B cell (primary cell): ENCODE measurements around the gene HEPACAM. TPM values are rescaled to one million over a fixed set of nuclear protein-coding genes. Genes with fewer than 3 reads are reported as not detected.

Experiments used
- ATAC-seq: fragments of 200-7000 bp; cut with Tn5 transposase; one replicate; pipeline ENCODE4 v1.10.0; 2021; ENCODE audit warnings: low read depth, mild to moderate bottlenecking, moderate number of reproducible peaks, moderate library complexity
- CTCF ChIA-PET: fragments of 350-600 bp; sonication (Branson Sonifier 250); formaldehyde crosslinking; loops from one replicate; lab custom pipeline; 2021; ENCODE audit warnings: antibody characterized with exemption, inconsistent platforms; lab: Charles Lee
- POLR2A ChIA-PET: fragments of 350-600 bp; sonication (Branson Sonifier 250); formaldehyde crosslinking; loops from one replicate; lab custom pipeline; 2021; ENCODE audit warnings: antibody characterized with exemption; lab: Charles Lee
- DNase-seq: peaks from one replicate; pipeline ENCODE4 v3.0.0; 2013
- H2AFZ ChIP-seq: 2 replicates; pipeline ENCODE4 v1.6.1; 2012; ENCODE audit warnings: mild to moderate bottlenecking, low read depth, low read length; ENCODE audit not compliant: insufficient read depth, poor library complexity, severe bottlenecking
- H3K27ac ChIP-seq, 2 donors: 1 replicate in 1 of 2; 2 replicates in 1 of 2; pipeline ENCODE4 v1.5.1; 2012 to 2013; ENCODE audit warnings: low read length in 2 of 2, mild to moderate bottlenecking in 2 of 2, moderate library complexity in 1 of 2
- H3K27me3 ChIP-seq, 4 experiments: fragments of 200-600 bp in 1 of 4; sonication (generic) in 1 of 4; replicated peaks in 1 of 4; 1 replicate in 2 of 4; 2 replicates in 2 of 4; pipeline versions ENCODE4 v1.6.1 to v1.7.0; 2013 to 2016; ENCODE audit warnings: low read length in 3 of 4, mild to moderate bottlenecking in 2 of 4, mixed read lengths in 1 of 4, moderate library complexity in 1 of 4; ENCODE audit not compliant: insufficient read depth in 4 of 4, control insufficient read depth in 3 of 4; ENCODE audit errors: control extremely low read depth in 1 of 4
- H3K36me3 ChIP-seq, 2 experiments: replicated peaks in 1 of 2; 1 replicate in 1 of 2; 2 replicates in 1 of 2; pipeline versions ENCODE4 v1.6.1 to v1.7.1; 2013; ENCODE audit warnings: low read length in 1 of 2; ENCODE audit not compliant: insufficient read depth in 2 of 2, control insufficient read depth in 1 of 2; ENCODE audit errors: control extremely low read depth in 1 of 2, extremely low read depth in 1 of 2
- H3K4me1 ChIP-seq, 2 donors: fragments of 200-600 bp in 1 of 2; sonication (generic) in 1 of 2; 1 replicate in 1 of 2; 2 replicates in 1 of 2; pipeline versions ENCODE4 v1.5.1 to v1.6.1; 2013 to 2017; ENCODE audit warnings: low read length in 2 of 2; ENCODE audit not compliant: control insufficient read depth in 2 of 2, insufficient read depth in 2 of 2
- H3K4me2 ChIP-seq: replicated peaks from 2 replicates; pipeline ENCODE3; 2012; ENCODE audit warnings: mild to moderate bottlenecking, low read depth, low read length; ENCODE audit not compliant: poor library complexity, severe bottlenecking
- H3K4me3 ChIP-seq, 5 experiments: fragments of 200-600 bp in 1 of 5; sonication (generic) in 1 of 5; 1 replicate in 3 of 5; 2 replicates in 2 of 5; pipeline versions ENCODE4 v1.5.1 to v1.7.0; 2011 to 2016; ENCODE audit warnings: low read length in 4 of 5, mild to moderate bottlenecking in 4 of 5, low read depth in 2 of 5, control low read depth in 1 of 5, moderate library complexity in 1 of 5; ENCODE audit not compliant: insufficient read depth in 1 of 5; ENCODE audit errors: control extremely low read depth in 1 of 5, extremely low read depth in 1 of 5
- H3K79me2 ChIP-seq: fragments of 200-600 bp; sonication (generic); one replicate; pipeline ENCODE4 v1.6.0; 2016; ENCODE audit warnings: low read length; ENCODE audit not compliant: control insufficient read depth, insufficient read depth
- H3K9ac ChIP-seq: fragments of 200-600 bp; sonication (generic); 2 replicates; pipeline ENCODE4 v1.6.1; 2017; ENCODE audit warnings: mild to moderate bottlenecking, low read length, moderate library complexity
- H3K9me3 ChIP-seq, 3 donors: one replicate each; pipeline versions ENCODE4 v1.6.1 to v1.7.1; 2013; ENCODE audit warnings: low read length in 2 of 3; ENCODE audit not compliant: control insufficient read depth in 2 of 3, insufficient read depth in 1 of 3; ENCODE audit errors: control extremely low read depth in 1 of 3
- H4K20me1 ChIP-seq: 2 replicates; pipeline ENCODE4 v1.6.0; 2012; ENCODE audit warnings: mild to moderate bottlenecking, low read length; ENCODE audit not compliant: insufficient read depth, control insufficient read depth, poor library complexity, severe bottlenecking
- H3K27ac Mint-ChIP-seq: one replicate; pipeline ENCODE4 v1.8.0; 2021; ENCODE audit warnings: mixed read lengths
- H3K27me3 Mint-ChIP-seq: one replicate; pipeline ENCODE4 v1.8.0; 2021; ENCODE audit warnings: mixed read lengths
- H3K4me1 Mint-ChIP-seq: one replicate; pipeline ENCODE4 v1.8.0; 2021; ENCODE audit warnings: mixed read lengths
- H3K4me3 Mint-ChIP-seq: one replicate; pipeline ENCODE4 v1.8.0; 2021; ENCODE audit warnings: mixed read lengths
- H3K9me3 Mint-ChIP-seq: one replicate; pipeline ENCODE4 v1.8.0; 2022; ENCODE audit warnings: mixed read lengths; ENCODE audit not compliant: insufficient read depth
- EZH2 ChIP-seq: IDR thresholded peaks from 2 replicates; pipeline ENCODE4 v1.6.1; 2012; ENCODE audit warnings: borderline replicate concordance, low read depth, mild to moderate bottlenecking, moderate library complexity, low read length; ENCODE audit not compliant: insufficient read depth, poor library complexity, severe bottlenecking
- WGBS: methylation state at CpG from one replicate; pipeline ENCODE4 v1.1.5; 2013; ENCODE audit warnings: missing lambda C conversion rate; ENCODE audit not compliant: insufficient coverage; 5-methylcytosine and 5-hydroxymethylcytosine counted together
- intact Hi-C: fragments of 100-400 bp; cut with micrococcal nuclease; formaldehyde crosslinking; loops from one replicate; pipeline ENCODE4 v1.10.0; 2022
- polyA plus RNA-seq: library from polyadenylated mRNA; depleted of rRNA; stranded (reverse); fragments of >200 nt; gene quantifications from 2 replicates; pipeline ENCODE4 v1.2.3, GENCODE V29; 2012
- total RNA-seq, 2 donors: library from RNA; stranded (reverse); fragments of 120-200 nt in 1 of 2; gene quantifications; 1 replicate in 1 of 2; 2 replicates in 1 of 2; pipeline versions ENCODE4 v1.2.3 to v1.2.4, GENCODE V29; 2013 to 2022
- TF ChIP-seq, protein P1 (sequence below): fragments of 200-600 bp; IDR thresholded peaks from one replicate; pipeline ENCODE4 v1.8.0; 2022; ENCODE audit warnings: antibody characterized with exemption, mild to moderate bottlenecking

The HEPACAM gene
- total and polyA plus RNA-seq, 2 donors (not counting 1 experiment from before 2014, with no cell fraction given), result not detected

DNA sequence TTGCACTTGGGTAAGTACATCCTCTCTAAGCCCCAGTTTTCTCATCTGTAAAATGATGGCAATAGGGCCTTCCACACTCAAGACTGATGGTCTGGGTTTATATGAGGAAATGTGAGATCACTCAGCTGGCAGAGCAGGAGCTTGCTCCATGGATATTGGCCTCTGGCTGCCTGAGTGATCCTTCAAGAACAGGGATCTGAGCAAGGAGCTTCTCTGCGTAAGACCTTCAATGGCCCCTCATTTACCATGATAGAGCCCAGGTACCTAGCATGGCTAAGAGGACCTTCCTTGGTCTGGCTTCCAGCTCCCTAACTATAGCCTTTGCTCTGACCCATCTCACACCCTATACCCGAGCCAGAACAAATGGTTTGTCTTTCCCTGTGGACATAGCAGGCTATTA is 43.7 kb downstream of the HEPACAM start:
- no peaks in the 10 kb centered on the region for H3K4me1 ChIP-seq
- DNase-seq, result no peak
- H3K9ac ChIP-seq, result no peak overlapping the region
- no peak overlapping the region for H3K4me2 ChIP-seq
- 100% methylated on average over 2 of the region's 2 CpGs for WGBS
- H3K27ac ChIP-seq, result no peak overlapping the region
- no peak for ATAC-seq
- Mint-ChIP-seq H3K27me3 (peaks cover 33% of the 10 kb centered on the region), H3K4me3 (no peak overlapping the region), H3K27ac (no peak overlapping the region), H3K9me3 (no peaks in the 10 kb centered on the region), H3K4me1 (no peaks in the 10 kb centered on the region)
- peaks cover 0 to 6% (median 1%) of the 10 kb centered on the region in 4 experiments for H3K27me3 ChIP-seq
- H4K20me1 ChIP-seq, result no peaks in the 10 kb centered on the region
- intact Hi-C loops, result no loop called here
- H3K9me3 ChIP-seq, result no peaks in the 10 kb centered on the region
- POLR2A ChIA-PET, result no interaction called here
- H3K4me3 ChIP-seq, result no peak overlapping the region
- TF ChIP-seq EZH2, result no peak
- TF ChIP-seq, protein P1, sequence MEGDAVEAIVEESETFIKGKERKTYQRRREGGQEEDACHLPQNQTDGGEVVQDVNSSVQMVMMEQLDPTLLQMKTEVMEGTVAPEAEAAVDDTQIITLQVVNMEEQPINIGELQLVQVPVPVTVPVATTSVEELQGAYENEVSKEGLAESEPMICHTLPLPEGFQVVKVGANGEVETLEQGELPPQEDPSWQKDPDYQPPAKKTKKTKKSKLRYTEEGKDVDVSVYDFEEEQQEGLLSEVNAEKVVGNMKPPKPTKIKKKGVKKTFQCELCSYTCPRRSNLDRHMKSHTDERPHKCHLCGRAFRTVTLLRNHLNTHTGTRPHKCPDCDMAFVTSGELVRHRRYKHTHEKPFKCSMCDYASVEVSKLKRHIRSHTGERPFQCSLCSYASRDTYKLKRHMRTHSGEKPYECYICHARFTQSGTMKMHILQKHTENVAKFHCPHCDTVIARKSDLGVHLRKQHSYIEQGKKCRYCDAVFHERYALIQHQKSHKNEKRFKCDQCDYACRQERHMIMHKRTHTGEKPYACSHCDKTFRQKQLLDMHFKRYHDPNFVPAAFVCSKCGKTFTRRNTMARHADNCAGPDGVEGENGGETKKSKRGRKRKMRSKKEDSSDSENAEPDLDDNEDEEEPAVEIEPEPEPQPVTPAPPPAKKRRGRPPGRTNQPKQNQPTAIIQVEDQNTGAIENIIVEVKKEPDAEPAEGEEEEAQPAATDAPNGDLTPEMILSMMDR, result no peak
- no peak overlapping the region for H2AFZ ChIP-seq
- no peaks in the 10 kb centered on the region for H3K79me2 ChIP-seq
- no peaks in the 10 kb centered on the region for H3K36me3 ChIP-seq
- CTCF ChIA-PET, result interaction anchor here (1.8 kb wide), 1 partner anchor 16 kb away, joined by 7 read pairs; no protein-coding TSS in a partner anchor

DNA sequence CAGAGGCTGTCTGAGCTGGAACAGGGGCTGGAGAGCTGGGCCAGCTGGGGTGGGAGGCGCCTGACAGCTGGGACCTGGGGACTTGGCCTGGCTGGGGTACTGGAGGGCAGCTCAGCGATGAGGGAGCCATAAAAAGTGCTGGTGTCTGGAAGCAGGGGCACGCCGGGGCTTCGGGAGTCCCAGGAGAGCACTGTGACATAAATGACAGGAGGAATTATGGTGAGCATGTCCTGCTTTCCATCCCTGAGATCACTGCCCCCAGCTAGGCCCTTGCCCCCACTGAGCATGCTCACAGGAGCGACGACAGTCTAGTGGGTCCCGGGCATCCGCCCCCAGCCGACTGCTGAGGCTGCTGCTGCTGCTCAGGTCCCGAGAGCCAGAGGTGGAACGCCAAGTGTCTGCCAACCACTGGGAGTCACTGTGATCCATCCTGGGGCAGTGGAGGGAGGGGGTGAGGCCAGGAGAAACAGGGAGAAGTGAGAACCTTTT is 44.4 kb downstream of the HEPACAM start:
- H3K4me1 Mint-ChIP-seq, result no peaks in the 10 kb centered on the region
- peaks cover 0 to 4% (median 0%) of the 10 kb centered on the region in 3 donors for H3K9me3 ChIP-seq
- DNase-seq, result no peak
- no peaks in the 10 kb centered on the region for H3K36me3 ChIP-seq
- CTCF ChIA-PET, result interaction anchor here (1.8 kb wide), 1 partner anchor 15 kb away, joined by 7 read pairs; no protein-coding TSS in a partner anchor
- peaks cover 0 to 6% (median 2%) of the 10 kb centered on the region in 4 experiments for H3K27me3 ChIP-seq
- H4K20me1 ChIP-seq, result no peaks in the 10 kb centered on the region
- ATAC-seq, result no peak
- 91% methylated on average over 12 of the region's 12 CpGs for WGBS
- intact Hi-C loops, result no loop called here
- POLR2A ChIA-PET, result no interaction called here
- H3K9me3 Mint-ChIP-seq, result no peaks in the 10 kb centered on the region
- H3K4me3 Mint-ChIP-seq, result no peak overlapping the region
- no peak overlapping the region for H2AFZ ChIP-seq
- H3K4me3 ChIP-seq, result no peak overlapping the region
- no peaks in the 10 kb centered on the region for H3K4me1 ChIP-seq
- H3K27ac ChIP-seq, result no peak overlapping the region
- H3K9ac ChIP-seq, result no peak overlapping the region
- peaks cover 30% of the 10 kb centered on the region for H3K27me3 Mint-ChIP-seq
- H3K27ac Mint-ChIP-seq, result no peak overlapping the region
- no peak for TF ChIP-seq EZH2
- TF ChIP-seq, protein P1, result no peak
- no peak overlapping the region for H3K4me2 ChIP-seq
- H3K79me2 ChIP-seq, result no peaks in the 10 kb centered on the region
